Liver (tissue), 9 donors: ENCODE data around the gene RIC8B. TPM values are rescaled to one million over a fixed set of nuclear protein-coding genes. Genes with fewer than 3 reads are reported as not detected.

ENCODE experiments used
- DNase-seq: peaks from one replicate; pipeline ENCODE4 v3.0.0-alpha.2; 2017; ENCODE audit warnings: low spot score
- H3K27ac ChIP-seq, 2 donors: one replicate each; pipeline ENCODE4 v1.7.0; 2013; ENCODE audit warnings: inconsistent platforms in 2 of 2, low read length in 2 of 2, control low read depth in 1 of 2, low read depth in 1 of 2, mild to moderate bottlenecking in 1 of 2
- H3K27me3 ChIP-seq, 4 donors: one replicate each; pipeline versions ENCODE4 v1.6.1 to v1.7.0; 2013; ENCODE audit warnings: low read length in 3 of 4, inconsistent platforms in 1 of 4, mild to moderate bottlenecking in 1 of 4, moderate library complexity in 1 of 4; ENCODE audit not compliant: control insufficient read depth in 4 of 4, insufficient read depth in 4 of 4
- H3K36me3 ChIP-seq, 4 donors: one replicate each; pipeline versions ENCODE4 v1.6.1 to v1.7.0; 2013; ENCODE audit warnings: low read length in 3 of 4, mild to moderate bottlenecking in 3 of 4, low read depth in 1 of 4, moderate library complexity in 1 of 4; ENCODE audit not compliant: control insufficient read depth in 4 of 4, insufficient read depth in 3 of 4
- H3K4me1 ChIP-seq, 4 donors: one replicate each; pipeline versions ENCODE4 v1.6.1 to v1.7.0; 2013; ENCODE audit warnings: low read length in 3 of 4, mild to moderate bottlenecking in 3 of 4, moderate library complexity in 1 of 4; ENCODE audit not compliant: control insufficient read depth in 4 of 4, insufficient read depth in 4 of 4
- H3K4me3 ChIP-seq, 3 donors: one replicate each; pipeline versions ENCODE4 v1.6.1 to v1.7.0; 2013; ENCODE audit warnings: low read length in 3 of 3, control low read depth in 1 of 3, low read depth in 1 of 3, mild to moderate bottlenecking in 1 of 3
- H3K9ac ChIP-seq, 2 donors: one replicate each; pipeline ENCODE4 v1.7.0; 2013; ENCODE audit warnings: low read length in 2 of 2, mild to moderate bottlenecking in 2 of 2, moderate library complexity in 2 of 2, control low read depth in 1 of 2, low read depth in 1 of 2
- H3K9me3 ChIP-seq, 4 donors: one replicate each; pipeline versions ENCODE4 v1.6.1 to v1.7.0; 2013; ENCODE audit warnings: low read length in 3 of 4; ENCODE audit not compliant: control insufficient read depth in 4 of 4
- EGR1 ChIP-seq, 2 donors: IDR thresholded peaks; 2 replicates each; pipeline ENCODE4 v1.6.1; 2016 to 2018; ENCODE audit warnings: antibody characterized with exemption in 2 of 2, low read depth in 2 of 2
- FOXA1 ChIP-seq: IDR thresholded peaks from 2 replicates; pipeline ENCODE4 v1.6.1; 2016; ENCODE audit warnings: antibody characterized with exemption
- FOXA2 ChIP-seq: IDR thresholded peaks from 2 replicates; pipeline ENCODE4 v1.6.1; 2016; ENCODE audit warnings: antibody characterized with exemption
- GABPA ChIP-seq, 2 donors: IDR thresholded peaks in 1 of 2; conservative IDR thresholded peaks in 1 of 2; 2 replicates each; pipeline ENCODE4 v1.6.1; 2016; ENCODE audit warnings: antibody characterized with exemption in 2 of 2, mild to moderate bottlenecking in 1 of 2, moderate library complexity in 1 of 2
- HNF4A ChIP-seq, 2 donors: conservative IDR thresholded peaks; 2 replicates each; pipeline ENCODE4 v1.6.1; 2016; ENCODE audit warnings: antibody characterized with exemption in 2 of 2, mild to moderate bottlenecking in 2 of 2
- HNF4G ChIP-seq: IDR thresholded peaks from 2 replicates; pipeline ENCODE4 v1.6.1; 2016; ENCODE audit warnings: antibody characterized with exemption
- JUND ChIP-seq, 2 donors: IDR thresholded peaks; 2 replicates each; pipeline ENCODE4 v1.6.1; 2016; ENCODE audit warnings: antibody characterized with exemption in 2 of 2
- NR2F2 ChIP-seq: IDR thresholded peaks from 2 replicates; pipeline ENCODE4 v1.6.1; 2016; ENCODE audit warnings: antibody characterized with exemption
- RAD21 ChIP-seq, 2 donors: IDR thresholded peaks; 2 replicates each; pipeline ENCODE4 v1.6.1; 2016; ENCODE audit warnings: antibody characterized with exemption in 2 of 2, mild to moderate bottlenecking in 2 of 2
- RXRA ChIP-seq, 2 donors: IDR thresholded peaks; 2 replicates each; pipeline ENCODE4 v1.6.1; 2017 to 2018; ENCODE audit warnings: antibody characterized with exemption in 2 of 2, mild to moderate bottlenecking in 1 of 2
- SP1 ChIP-seq: IDR thresholded peaks from 2 replicates; pipeline ENCODE4 v1.6.1; 2018; ENCODE audit warnings: antibody characterized with exemption, mild to moderate bottlenecking
- TAF1 ChIP-seq: conservative IDR thresholded peaks from 2 replicates; pipeline ENCODE4 v1.6.1; 2016; ENCODE audit warnings: antibody characterized with exemption, mild to moderate bottlenecking
- YY1 ChIP-seq: IDR thresholded peaks from 2 replicates; pipeline ENCODE4 v1.6.1; 2016; ENCODE audit warnings: antibody characterized with exemption, mild to moderate bottlenecking
- WGBS: extraction: QIAGEN DNeasy Blood & Tissue Kit; methylation state at CpG from one replicate; pipeline ENCODE4 v1.1.7; 2013; 5-methylcytosine and 5-hydroxymethylcytosine counted together
- polyA plus RNA-seq, 2 donors: library from polyadenylated mRNA; stranded (reverse) in 1 of 2; unstranded in 1 of 2; fragments of 200-250 nt in 1 of 2; fragments of >200 nt in 1 of 2; fragmentation: Nextera tagmentation in 1 of 2; extraction: Ambion mirVana in 1 of 2; gene quantifications; one replicate each; pipeline versions ENCODE4 v1.2.1 to v1.2.3, GENCODE V29; 2013 to 2015
- total RNA-seq, 2 donors: library from RNA; depleted of rRNA; stranded (reverse); fragments of >200 nt; gene quantifications; one replicate each; pipeline ENCODE4 v1.2.3, GENCODE V29; 2014
- TF ChIP-seq, protein P1 (sequence below): fragments of 150-350 bp; IDR thresholded peaks from 2 replicates; pipeline ENCODE4 v1.5.1; 2017; ENCODE audit warnings: improper control_type of control experiment, low read depth, low read length; ENCODE audit not compliant: missing input control
- TF ChIP-seq, protein P2 (sequence below): IDR thresholded peaks from 2 replicates; pipeline ENCODE4 v1.6.1; 2016; ENCODE audit warnings: antibody characterized with exemption
- TF ChIP-seq, protein P3 (sequence below): IDR thresholded peaks from 2 replicates; pipeline ENCODE4 v1.6.1; 2016; ENCODE audit warnings: antibody characterized with exemption, mild to moderate bottlenecking
- TF ChIP-seq, protein P4 (sequence below): IDR thresholded peaks from 2 replicates; pipeline ENCODE4 v1.6.1; 2016; ENCODE audit warnings: antibody characterized with exemption
- TF ChIP-seq, protein P5 (sequence below): IDR thresholded peaks from 2 replicates; pipeline ENCODE4 v1.6.1; 2016; ENCODE audit warnings: antibody characterized with exemption
- donor health status: healthy.
- donor health status: healthy.
- donor health status: healthy.
- donor health status: healthy.
- donor health status: healthy.

Gene RIC8B
- total and polyA plus RNA-seq, 4 donors = 2.7 to 15.1 (median 4.2) TPM

DNA sequence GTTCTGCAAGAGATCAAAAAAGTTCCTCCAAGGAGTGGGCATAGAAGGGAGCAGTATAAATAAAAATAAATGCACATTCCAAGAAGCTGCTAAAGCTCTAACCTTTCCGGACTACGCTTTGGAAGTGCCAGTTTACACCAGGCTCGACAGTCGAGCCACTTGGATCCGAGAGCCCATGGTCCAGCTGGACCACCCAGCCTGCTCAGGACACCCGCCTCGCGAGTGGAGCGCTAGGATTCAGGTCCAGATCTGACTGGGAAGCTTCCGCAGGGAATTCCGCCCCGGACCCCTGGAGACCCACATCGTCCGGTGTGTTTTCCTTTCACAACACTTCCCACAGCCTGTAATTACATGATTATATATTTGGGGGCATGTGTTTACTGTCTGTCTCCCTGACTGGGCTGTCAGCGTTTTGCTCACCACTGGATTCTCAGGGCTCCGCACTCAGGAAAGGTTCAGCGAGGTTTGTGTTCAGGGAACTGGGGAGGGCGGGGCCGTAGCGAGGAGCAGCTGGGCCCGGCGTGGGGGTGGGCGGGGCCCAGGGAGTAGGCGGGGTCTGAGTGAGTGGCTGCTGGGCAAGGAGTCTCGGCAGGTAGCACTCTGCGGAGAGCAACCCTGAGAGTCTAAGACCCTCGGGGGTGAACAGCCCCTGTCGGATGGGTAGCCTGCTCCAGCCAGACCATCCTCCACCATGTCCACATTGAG lies 128.9 kb downstream of the RIC8B start:
- Histone ChIP-seq H3K9ac (peak overlapping the region in 1 of 2 donors; percentile 28), H3K27ac (no peak overlapping the region), H3K36me3 (no peaks in the 10 kb centered on the region), H3K27me3 (peaks cover 0 to 3% (median 0%) of the 10 kb centered on the region in 4 donors), H3K9me3 (peaks cover 0 to 4% (median 0%) of the 10 kb centered on the region in 4 donors), H3K4me1 (peaks cover 5 to 6% (median 5%) of the 10 kb centered on the region in 4 donors), H3K4me3 (peak overlapping the region in 2 of 3 donors; percentile 41 to 45)
- TF ChIP-seq RXRA (IDR thresholded peaks at IDR 0.05) (no peak), RAD21 (IDR thresholded peaks at IDR 0.05) (no peak), GABPA (IDR thresholded peaks at IDR 0.05 in 1 of 2, conservative IDR thresholded peaks at IDR 0.05 in 1 of 2) (no peak), NR2F2 (no peak), EGR1 (IDR thresholded peaks at IDR 0.05; ENCODE audit: low read depth in 2 of 2) (no peak), TAF1 (no peak), HNF4A (conservative IDR thresholded peaks at IDR 0.05) (no peak), FOXA1 (no peak), JUND (IDR thresholded peaks at IDR 0.05) (no peak), YY1 (no peak), HNF4G (no peak), SP1 (no peak), FOXA2 (no peak)
- TF ChIP-seq, protein P1, sequence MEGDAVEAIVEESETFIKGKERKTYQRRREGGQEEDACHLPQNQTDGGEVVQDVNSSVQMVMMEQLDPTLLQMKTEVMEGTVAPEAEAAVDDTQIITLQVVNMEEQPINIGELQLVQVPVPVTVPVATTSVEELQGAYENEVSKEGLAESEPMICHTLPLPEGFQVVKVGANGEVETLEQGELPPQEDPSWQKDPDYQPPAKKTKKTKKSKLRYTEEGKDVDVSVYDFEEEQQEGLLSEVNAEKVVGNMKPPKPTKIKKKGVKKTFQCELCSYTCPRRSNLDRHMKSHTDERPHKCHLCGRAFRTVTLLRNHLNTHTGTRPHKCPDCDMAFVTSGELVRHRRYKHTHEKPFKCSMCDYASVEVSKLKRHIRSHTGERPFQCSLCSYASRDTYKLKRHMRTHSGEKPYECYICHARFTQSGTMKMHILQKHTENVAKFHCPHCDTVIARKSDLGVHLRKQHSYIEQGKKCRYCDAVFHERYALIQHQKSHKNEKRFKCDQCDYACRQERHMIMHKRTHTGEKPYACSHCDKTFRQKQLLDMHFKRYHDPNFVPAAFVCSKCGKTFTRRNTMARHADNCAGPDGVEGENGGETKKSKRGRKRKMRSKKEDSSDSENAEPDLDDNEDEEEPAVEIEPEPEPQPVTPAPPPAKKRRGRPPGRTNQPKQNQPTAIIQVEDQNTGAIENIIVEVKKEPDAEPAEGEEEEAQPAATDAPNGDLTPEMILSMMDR = no peak
- TF ChIP-seq, protein P2, sequence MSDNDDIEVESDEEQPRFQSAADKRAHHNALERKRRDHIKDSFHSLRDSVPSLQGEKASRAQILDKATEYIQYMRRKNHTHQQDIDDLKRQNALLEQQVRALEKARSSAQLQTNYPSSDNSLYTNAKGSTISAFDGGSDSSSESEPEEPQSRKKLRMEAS = no peak
- TF ChIP-seq, protein P3, sequence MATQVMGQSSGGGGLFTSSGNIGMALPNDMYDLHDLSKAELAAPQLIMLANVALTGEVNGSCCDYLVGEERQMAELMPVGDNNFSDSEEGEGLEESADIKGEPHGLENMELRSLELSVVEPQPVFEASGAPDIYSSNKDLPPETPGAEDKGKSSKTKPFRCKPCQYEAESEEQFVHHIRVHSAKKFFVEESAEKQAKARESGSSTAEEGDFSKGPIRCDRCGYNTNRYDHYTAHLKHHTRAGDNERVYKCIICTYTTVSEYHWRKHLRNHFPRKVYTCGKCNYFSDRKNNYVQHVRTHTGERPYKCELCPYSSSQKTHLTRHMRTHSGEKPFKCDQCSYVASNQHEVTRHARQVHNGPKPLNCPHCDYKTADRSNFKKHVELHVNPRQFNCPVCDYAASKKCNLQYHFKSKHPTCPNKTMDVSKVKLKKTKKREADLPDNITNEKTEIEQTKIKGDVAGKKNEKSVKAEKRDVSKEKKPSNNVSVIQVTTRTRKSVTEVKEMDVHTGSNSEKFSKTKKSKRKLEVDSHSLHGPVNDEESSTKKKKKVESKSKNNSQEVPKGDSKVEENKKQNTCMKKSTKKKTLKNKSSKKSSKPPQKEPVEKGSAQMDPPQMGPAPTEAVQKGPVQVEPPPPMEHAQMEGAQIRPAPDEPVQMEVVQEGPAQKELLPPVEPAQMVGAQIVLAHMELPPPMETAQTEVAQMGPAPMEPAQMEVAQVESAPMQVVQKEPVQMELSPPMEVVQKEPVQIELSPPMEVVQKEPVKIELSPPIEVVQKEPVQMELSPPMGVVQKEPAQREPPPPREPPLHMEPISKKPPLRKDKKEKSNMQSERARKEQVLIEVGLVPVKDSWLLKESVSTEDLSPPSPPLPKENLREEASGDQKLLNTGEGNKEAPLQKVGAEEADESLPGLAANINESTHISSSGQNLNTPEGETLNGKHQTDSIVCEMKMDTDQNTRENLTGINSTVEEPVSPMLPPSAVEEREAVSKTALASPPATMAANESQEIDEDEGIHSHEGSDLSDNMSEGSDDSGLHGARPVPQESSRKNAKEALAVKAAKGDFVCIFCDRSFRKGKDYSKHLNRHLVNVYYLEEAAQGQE = no peak
- TF ChIP-seq, protein P4, sequence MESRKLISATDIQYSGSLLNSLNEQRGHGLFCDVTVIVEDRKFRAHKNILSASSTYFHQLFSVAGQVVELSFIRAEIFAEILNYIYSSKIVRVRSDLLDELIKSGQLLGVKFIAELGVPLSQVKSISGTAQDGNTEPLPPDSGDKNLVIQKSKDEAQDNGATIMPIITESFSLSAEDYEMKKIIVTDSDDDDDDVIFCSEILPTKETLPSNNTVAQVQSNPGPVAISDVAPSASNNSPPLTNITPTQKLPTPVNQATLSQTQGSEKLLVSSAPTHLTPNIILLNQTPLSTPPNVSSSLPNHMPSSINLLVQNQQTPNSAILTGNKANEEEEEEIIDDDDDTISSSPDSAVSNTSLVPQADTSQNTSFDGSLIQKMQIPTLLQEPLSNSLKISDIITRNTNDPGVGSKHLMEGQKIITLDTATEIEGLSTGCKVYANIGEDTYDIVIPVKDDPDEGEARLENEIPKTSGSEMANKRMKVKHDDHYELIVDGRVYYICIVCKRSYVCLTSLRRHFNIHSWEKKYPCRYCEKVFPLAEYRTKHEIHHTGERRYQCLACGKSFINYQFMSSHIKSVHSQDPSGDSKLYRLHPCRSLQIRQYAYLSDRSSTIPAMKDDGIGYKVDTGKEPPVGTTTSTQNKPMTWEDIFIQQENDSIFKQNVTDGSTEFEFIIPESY = no peak
- TF ChIP-seq, protein P5, sequence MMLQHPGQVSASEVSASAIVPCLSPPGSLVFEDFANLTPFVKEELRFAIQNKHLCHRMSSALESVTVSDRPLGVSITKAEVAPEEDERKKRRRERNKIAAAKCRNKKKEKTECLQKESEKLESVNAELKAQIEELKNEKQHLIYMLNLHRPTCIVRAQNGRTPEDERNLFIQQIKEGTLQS = no peak
- peak; percentile 84 for DNase-seq
- WGBS = 9% methylated on average over 28 of the region's 28 CpGs
